PC-3 (cell line): ENCODE measurements around the gene RIPOR2. TPM values are rescaled to one million over a fixed set of nuclear protein-coding genes. Genes with fewer than 3 reads are reported as not detected.
A peak's percentile ranks its signal among the peaks of the same experiment; 100 is the strongest.

Source experiments
- ATAC-seq: fragments of 200-7000 bp; cut with Tn5 transposase; 2 replicates; pipeline ENCODE4 v1.9.1; 2020; ENCODE audit warnings: mild to moderate bottlenecking, moderate library complexity
- BruUV-seq: library from RNA; stranded (reverse); fragments of 400-500 nt; replicated peaks from 2 replicates; lab custom pipeline; 2021; lab: Mats Ljungman, UMichigan
- CTCF ChIA-PET: fragments of 300-600 bp; sonication (Branson Sonifier 250); formaldehyde crosslinking; loops from one replicate; lab custom pipeline; 2022; ENCODE audit warnings: antibody characterized with exemption; lab: Charles Lee
- POLR2A ChIA-PET: fragments of 300-600 bp; sonication (Branson Sonifier 250); formaldehyde crosslinking; loops from one replicate; lab custom pipeline; 2022; ENCODE audit warnings: antibody characterized with exemption; ENCODE audit not compliant: unreplicated experiment; lab: Charles Lee
- DNase-seq: peaks from one replicate; pipeline ENCODE4 v3.0.0-alpha.2; 2015
- H2AFZ ChIP-seq: fragments of 300-600 bp; sonication (generic); 2 replicates; pipeline ENCODE4 v1.6.0; 2016; ENCODE audit warnings: antibody characterized with exemption, low read length
- H3F3A ChIP-seq: fragments of 300-600 bp; sonication (generic); one replicate; pipeline ENCODE4 v1.6.0; 2017; ENCODE audit warnings: antibody characterized with exemption, low read length, control low read depth, mild to moderate bottlenecking; ENCODE audit not compliant: unreplicated experiment
- H3K27ac ChIP-seq: fragments of 300-600 bp; sonication (generic); 2 replicates; pipeline ENCODE4 v1.5.1; 2016; ENCODE audit warnings: mild to moderate bottlenecking, low read length
- H3K27me3 ChIP-seq: fragments of 300-600 bp; sonication (generic); 2 replicates; pipeline ENCODE4 v1.6.1; 2016; ENCODE audit warnings: low read length, mixed read lengths
- H3K36me3 ChIP-seq: fragments of 300-600 bp; sonication (generic); 2 replicates; pipeline ENCODE4 v1.6.1; 2016; ENCODE audit warnings: low read depth, mixed run types, low read length, mixed read lengths
- H3K4me1 ChIP-seq: fragments of 300-600 bp; sonication (generic); 2 replicates; pipeline ENCODE4 v1.5.1; 2016; ENCODE audit warnings: low read length; ENCODE audit not compliant: insufficient read depth
- H3K4me2 ChIP-seq: fragments of 300-600 bp; sonication (generic); 2 replicates; pipeline ENCODE4 v1.6.0; 2016; ENCODE audit warnings: low read length
- H3K4me3 ChIP-seq: fragments of 300-600 bp; sonication (generic); 2 replicates; pipeline ENCODE4 v1.5.1; 2016; ENCODE audit warnings: mild to moderate bottlenecking, low read length, mixed read lengths
- H3K79me2 ChIP-seq: fragments of 300-600 bp; sonication (generic); 2 replicates; pipeline ENCODE4 v1.6.1; 2017; ENCODE audit warnings: low read length, mixed read lengths
- H3K9ac ChIP-seq: fragments of 300-600 bp; sonication (generic); 2 replicates; pipeline ENCODE4 v1.6.0; 2016; ENCODE audit warnings: mild to moderate bottlenecking, low read length
- H3K9me2 ChIP-seq: fragments of 300-600 bp; sonication (generic); replicated peaks from 2 replicates; pipeline ENCODE4 v1.6.1; 2016; ENCODE audit warnings: mixed run types, low read length, mixed read lengths
- H3K9me3 ChIP-seq: fragments of 300-600 bp; sonication (generic); 2 replicates; pipeline ENCODE4 v1.6.1; 2016; ENCODE audit warnings: low read length, mixed read lengths
- H4K20me1 ChIP-seq: fragments of 300-600 bp; sonication (generic); 2 replicates; pipeline ENCODE4 v1.6.1; 2016; ENCODE audit warnings: low read length, mixed read lengths
- EZH2 ChIP-seq: fragments of 300-600 bp; sonication (generic); IDR thresholded peaks from one replicate; pipeline ENCODE4 v1.6.1; 2017; ENCODE audit warnings: antibody characterized with exemption, mild to moderate bottlenecking, low read length; ENCODE audit not compliant: unreplicated experiment
- EZH2phosphoT487 ChIP-seq: fragments of 300-600 bp; sonication (generic); IDR thresholded peaks from 2 replicates; pipeline ENCODE4 v1.6.1; 2018; ENCODE audit warnings: mild to moderate bottlenecking, antibody characterized with exemption, low read length, borderline replicate concordance
- intact Hi-C: fragments of 100-400 bp; cut with micrococcal nuclease; formaldehyde crosslinking; loops from 2 replicates; pipeline ENCODE4 v1.9.0; 2023
- total RNA-seq: library from RNA; depleted of rRNA; stranded (reverse); fragments of >200 nt; gene quantifications from 2 replicates; pipeline ENCODE4 v1.2.3, GENCODE V29; 2014
- TF ChIP-seq, protein P1 (sequence below): fragments of 300-600 bp; sonication (generic); conservative IDR thresholded peaks from 2 replicates; pipeline ENCODE4 v1.5.1; 2017; ENCODE audit warnings: antibody characterized with exemption, low read depth, mild to moderate bottlenecking, low read length

RIPOR2 gene
- total RNA-seq, 1 experiment from 2014 or later = 0.44 TPM

DNA sequence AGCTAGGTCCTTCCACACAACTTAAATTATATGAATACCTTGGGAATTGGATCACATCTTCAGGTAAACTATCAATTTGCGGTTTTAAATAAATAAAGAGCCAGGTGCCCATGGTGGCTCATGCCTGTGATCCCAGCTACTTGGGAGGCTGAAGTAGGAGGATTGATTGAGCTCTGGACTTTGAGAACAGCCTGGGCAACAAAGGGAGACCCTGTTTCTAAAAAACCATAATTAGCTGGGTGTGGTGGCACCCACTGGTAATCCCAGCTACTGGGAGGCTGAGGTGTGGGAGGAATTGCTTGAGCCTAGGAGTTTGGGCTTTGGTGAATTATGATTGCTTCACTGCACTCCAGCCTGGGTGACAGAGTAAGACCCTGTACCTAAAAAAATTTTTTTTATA lies 157.6 kb downstream of the RIPOR2 start:
- Histone ChIP-seq H2AFZ (no peak overlapping the region), H3K9ac (peak overlapping the region; percentile 98; the same call in 1 of the 2 replicates), H4K20me1 (peaks cover 41% of the 10 kb centered on the region), H3K4me2 (peak overlapping the region; percentile 93), H3K36me3 (peaks cover 39% of the 10 kb centered on the region), H3K4me1 (peaks cover 32% of the 10 kb centered on the region), H3K4me3 (peak overlapping the region; percentile 97), H3K9me3 (no peaks in the 10 kb centered on the region), H3K79me2 (peaks cover 65% of the 10 kb centered on the region), H3K9me2 (no peaks in the 10 kb centered on the region), H3K27ac (no peak overlapping the region; the same call in 1 of the 2 replicates), H3F3A (no peaks in the 10 kb centered on the region), H3K27me3 (no peaks in the 10 kb centered on the region)
- CTCF ChIA-PET = no interaction called here
- TF ChIP-seq EZH2phosphoT487 (no peak), EZH2 (no peak)
- TF ChIP-seq, protein P1, sequence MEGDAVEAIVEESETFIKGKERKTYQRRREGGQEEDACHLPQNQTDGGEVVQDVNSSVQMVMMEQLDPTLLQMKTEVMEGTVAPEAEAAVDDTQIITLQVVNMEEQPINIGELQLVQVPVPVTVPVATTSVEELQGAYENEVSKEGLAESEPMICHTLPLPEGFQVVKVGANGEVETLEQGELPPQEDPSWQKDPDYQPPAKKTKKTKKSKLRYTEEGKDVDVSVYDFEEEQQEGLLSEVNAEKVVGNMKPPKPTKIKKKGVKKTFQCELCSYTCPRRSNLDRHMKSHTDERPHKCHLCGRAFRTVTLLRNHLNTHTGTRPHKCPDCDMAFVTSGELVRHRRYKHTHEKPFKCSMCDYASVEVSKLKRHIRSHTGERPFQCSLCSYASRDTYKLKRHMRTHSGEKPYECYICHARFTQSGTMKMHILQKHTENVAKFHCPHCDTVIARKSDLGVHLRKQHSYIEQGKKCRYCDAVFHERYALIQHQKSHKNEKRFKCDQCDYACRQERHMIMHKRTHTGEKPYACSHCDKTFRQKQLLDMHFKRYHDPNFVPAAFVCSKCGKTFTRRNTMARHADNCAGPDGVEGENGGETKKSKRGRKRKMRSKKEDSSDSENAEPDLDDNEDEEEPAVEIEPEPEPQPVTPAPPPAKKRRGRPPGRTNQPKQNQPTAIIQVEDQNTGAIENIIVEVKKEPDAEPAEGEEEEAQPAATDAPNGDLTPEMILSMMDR = no peak
- no peak for ATAC-seq
- intact Hi-C loops = loop anchor here (10.0 kb wide), 1 partner anchor 217 kb away; no protein-coding TSS in a partner anchor
- BruUV-seq = no TSS peak
- POLR2A ChIA-PET = no interaction called here
- no peak for DNase-seq

GRCh38 chr6:24777227-24777626 lies 158.5 kb downstream of the RIPOR2 start:
- DNase-seq = no peak
- peak overlapping the region; percentile 98; the same call in 1 of the 2 replicates for H3K9ac ChIP-seq
- POLR2A ChIA-PET = no interaction called here

More at GRCh38 chr6:24777227-24777626, 158.5 kb downstream of the RIPOR2 start:
- Histone ChIP-seq H3K9me3 (no peaks in the 10 kb centered on the region), H3K36me3 (peaks cover 31% of the 10 kb centered on the region), H2AFZ (no peak overlapping the region), H3K9me2 (no peaks in the 10 kb centered on the region), H3K4me2 (peak overlapping the region; percentile 93), H3K27me3 (no peaks in the 10 kb centered on the region), H3K4me3 (peak overlapping the region; percentile 97), H3K4me1 (peaks cover 32% of the 10 kb centered on the region), H3F3A (no peaks in the 10 kb centered on the region), H4K20me1 (peaks cover 41% of the 10 kb centered on the region), H3K27ac (no peak overlapping the region), H3K79me2 (peaks cover 61% of the 10 kb centered on the region)
- BruUV-seq = no TSS peak
- intact Hi-C loops = loop anchor here (2.0 to 10.0 kb wide), 2 partner anchors 218 to 294 kb away; no protein-coding TSS in a partner anchor
- ATAC-seq = no peak
- CTCF ChIA-PET = no interaction called here
- TF ChIP-seq EZH2 = no peak
- TF ChIP-seq, protein P1 = no peak
- no peak for TF ChIP-seq EZH2phosphoT487
